CD4-positive, alpha-beta T cell treated with Interleukin-21 for 1 hour (primary cell): ENCODE measurements around the gene FBN1.

ENCODE experiments used
- DNase-seq: peaks from one replicate; pipeline ENCODE4 v3.0.0-alpha.2; 2020

FBN1 gene

GRCh38 chr15:48578965-48579364 lies 66.5 kb downstream of the FBN1 start:
- DNase-seq, result no peak

DNA sequence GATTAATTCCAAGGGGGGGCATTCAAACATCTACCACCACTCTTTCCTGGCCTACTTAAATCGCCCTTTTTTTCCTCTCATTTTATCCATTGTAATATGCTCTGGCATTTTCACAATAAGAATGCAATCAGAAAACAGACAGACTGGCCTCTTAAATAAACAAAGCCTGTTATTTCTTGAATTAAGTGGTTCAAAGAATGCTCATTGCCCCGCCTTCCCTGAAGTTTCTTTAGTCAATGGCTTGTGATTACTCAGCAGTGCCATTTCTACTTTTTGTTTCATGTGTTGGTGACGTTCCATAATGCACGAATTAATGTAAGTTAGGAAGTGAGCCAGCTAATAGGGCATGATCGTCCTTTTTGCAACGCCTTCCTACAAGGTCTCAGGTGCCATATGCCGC lies 68.0 kb downstream of the FBN1 start:
- DNase-seq, result no peak

DNA sequence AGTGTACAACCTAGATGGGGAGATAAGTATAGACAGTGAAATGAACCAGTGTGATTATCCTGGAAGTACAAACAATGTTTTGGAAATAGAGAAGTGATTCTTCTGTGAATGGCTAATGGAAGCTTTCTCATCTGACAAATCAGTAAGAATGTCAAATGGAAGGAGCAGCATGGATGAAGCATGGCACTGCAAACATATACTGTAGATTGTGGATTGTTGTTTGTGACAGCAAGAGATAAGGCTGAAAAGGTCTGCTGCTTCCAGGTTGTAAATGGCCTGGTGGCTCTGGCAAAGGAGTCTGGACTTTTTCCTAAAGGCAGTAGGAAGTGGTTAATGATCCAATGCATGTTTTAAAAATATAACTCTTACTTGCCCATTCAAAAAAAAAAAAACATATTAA lies 71.3 kb downstream of the FBN1 start:
- DNase-seq, result no peak

DNA sequence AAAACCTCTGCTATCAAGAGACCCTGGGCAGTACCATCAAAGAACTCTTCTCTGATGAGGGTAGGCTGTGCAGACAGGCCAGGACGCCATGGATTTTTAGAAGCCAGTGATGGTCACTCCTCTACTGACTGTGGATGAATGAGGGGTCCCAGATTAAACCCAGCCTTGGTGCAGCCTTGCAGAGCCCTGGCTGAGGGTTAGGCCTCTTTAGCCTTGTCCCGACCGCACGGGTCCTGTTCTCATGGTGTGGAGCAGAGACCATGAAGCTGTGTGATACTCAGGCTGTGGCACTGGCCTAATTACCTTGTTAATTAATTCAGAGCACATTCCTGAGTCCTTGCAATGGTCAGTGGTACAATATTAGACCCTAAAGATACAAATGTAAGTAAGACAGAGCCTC lies 71.7 kb downstream of the FBN1 start:
- DNase-seq, result no peak

GRCh38 chr15:48572823-48573222 lies 72.7 kb downstream of the FBN1 start:
- no peak for DNase-seq

GRCh38 chr15:48571510-48571909 lies 74.0 kb downstream of the FBN1 start:
- no peak for DNase-seq

- no peak for DNase-seq
Measured at GRCh38 chr15:48570822-48571221, 74.7 kb downstream of the FBN1 start.

- DNase-seq, result no peak
Measured at GRCh38 chr15:48569591-48570302, 75.8 kb downstream of the FBN1 start.

GRCh38 chr15:48566668-48567067 lies 78.8 kb downstream of the FBN1 start:
- DNase-seq, result no peak

GRCh38 chr15:48565560-48566482 lies 79.7 kb downstream of the FBN1 start:
- no peak for DNase-seq

GRCh38 chr15:48564690-48565089 lies 80.8 kb downstream of the FBN1 start:
- DNase-seq, result no peak

DNA sequence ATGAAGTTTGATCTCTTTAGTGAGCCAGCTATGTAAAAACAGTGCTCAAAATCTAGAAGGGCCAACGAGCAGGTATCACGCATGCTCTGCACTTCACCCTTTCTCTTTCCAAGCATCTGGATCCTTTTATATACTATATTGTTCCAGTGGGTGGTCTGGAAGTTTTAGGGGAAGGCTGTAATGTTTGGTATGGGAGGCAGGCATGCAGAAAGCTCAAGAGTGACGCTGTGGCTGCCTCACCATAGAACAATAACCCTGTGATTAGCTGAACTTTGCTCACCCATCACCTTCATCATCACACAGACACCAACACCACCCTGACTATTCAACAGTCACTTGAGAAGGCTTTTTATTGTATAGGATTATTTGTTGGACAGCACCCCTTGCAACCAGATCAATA lies 81.6 kb downstream of the FBN1 start:
- no peak for DNase-seq

- no peak for DNase-seq
Measured at GRCh38 chr15:48560321-48561051, 85.0 kb downstream of the FBN1 start.

DNA sequence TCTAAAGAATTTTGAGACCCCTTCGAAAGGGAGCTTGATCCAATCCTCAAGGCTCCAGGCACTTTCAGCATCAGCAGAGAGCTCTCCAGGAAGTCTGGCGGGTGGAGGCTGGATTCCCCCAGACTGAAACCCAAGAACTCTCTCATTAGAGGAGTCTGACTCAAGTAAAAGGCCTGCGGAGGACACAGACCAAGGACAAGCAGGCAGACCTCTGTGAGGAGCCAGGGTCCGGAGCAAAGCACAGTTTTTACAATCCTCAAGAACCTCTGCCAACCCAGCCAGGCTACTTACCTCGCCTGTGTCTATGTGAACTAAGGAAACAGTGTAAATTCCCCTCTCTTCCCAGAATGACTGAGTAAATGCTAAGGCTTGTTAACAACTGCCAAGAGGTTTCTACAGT lies 86.2 kb downstream of the FBN1 start:
- no peak for DNase-seq

GRCh38 chr15:48558226-48558625 lies 87.3 kb downstream of the FBN1 start:
- DNase-seq, result no peak

GRCh38 chr15:48557335-48557734 lies 88.2 kb downstream of the FBN1 start:
- DNase-seq, result no peak

- no peak for DNase-seq
Measured at GRCh38 chr15:48556159-48556897, 89.2 kb downstream of the FBN1 start.

GRCh38 chr15:48555241-48555881 lies 90.1 kb downstream of the FBN1 start:
- DNase-seq, result no peak

DNA sequence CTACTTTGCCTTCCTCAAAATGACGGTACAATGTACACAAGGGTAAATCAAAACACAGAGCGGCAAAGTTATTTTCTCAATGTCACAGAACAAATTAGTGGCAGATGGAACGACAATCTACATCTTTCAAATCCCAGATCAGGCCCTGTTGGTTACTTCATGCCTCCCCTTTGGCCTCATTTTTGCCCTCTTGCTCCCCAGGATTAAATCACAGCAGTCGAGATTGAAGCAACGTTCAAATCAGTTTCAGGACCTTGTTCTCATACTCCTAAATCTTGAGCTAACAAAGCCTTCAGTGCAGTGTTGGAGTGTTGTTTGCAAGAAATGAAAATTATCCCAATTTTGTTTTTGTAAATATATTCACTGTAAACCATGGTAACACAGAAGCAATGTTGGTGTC lies 91.4 kb downstream of the FBN1 start:
- no peak for DNase-seq

GRCh38 chr15:48553559-48553958 lies 92.0 kb downstream of the FBN1 start:
- no peak for DNase-seq

DNA sequence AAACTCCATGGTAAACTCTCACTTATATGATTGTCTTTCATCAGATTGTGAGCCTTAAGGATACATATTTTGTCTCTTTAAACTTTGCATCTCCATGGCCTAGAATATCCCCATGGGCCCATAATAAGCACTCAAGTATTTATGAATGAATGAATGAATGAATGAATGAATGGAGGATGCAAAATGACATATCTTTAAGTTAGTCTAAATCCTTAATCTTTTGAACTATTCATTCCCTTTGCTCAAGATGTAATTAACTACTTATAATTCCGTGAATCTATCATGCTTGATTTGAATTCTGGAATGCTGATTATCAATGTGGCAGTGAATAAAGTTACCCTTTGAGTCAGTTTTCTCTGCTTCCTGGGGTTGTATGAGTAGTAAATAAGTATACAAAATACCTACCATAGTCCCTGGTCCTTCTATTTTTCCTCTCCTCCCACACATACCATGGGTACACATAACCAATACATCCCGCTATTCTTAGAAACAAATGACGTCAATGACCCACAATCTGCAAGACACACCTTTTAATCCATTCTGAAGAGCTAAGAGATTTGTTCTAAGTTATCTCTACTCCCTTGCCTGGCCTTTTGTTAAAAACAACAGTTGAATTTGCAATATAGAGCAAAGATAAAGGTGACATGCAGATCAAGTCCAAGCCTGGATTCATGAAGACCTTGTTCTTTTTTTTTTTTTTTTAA lies 94.5 kb downstream of the FBN1 start:
- no peak for DNase-seq

DNA sequence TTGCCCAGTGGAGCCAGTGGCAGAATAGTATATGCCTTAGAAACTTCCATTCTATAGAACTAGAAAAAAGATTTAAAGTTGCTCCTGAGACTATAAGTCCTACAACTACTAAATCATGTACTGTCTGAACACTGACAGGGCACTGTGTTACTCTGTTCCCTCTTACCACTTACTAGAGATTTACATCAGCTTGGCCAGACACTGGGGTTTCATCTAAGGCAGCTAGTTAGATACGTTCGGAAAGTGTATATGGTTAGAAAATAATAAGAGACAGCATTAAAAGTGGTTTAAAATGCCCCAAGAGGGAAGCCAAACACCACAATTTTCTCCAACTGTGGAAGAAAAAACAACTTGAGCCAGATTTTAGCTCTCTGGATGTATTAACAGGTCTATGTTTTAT lies 97.1 kb downstream of the FBN1 start:
- DNase-seq, result no peak
